Activated CD4-positive, CD25-positive, alpha-beta regulatory T cell treated with anti-CD3 and anti-CD28 coated beads, Interleukin-2, amount 50 U/mL, for 72 hours (primary cell): ENCODE measurements around the gene MFSD1.

ENCODE experiments used
- DNase-seq: peaks from one replicate; pipeline ENCODE4 v3.0.0; 2021

MFSD1 gene

GRCh38 chr3:158820521-158820920 is 18.7 kb downstream of the MFSD1 start:
- no peak for DNase-seq

DNA sequence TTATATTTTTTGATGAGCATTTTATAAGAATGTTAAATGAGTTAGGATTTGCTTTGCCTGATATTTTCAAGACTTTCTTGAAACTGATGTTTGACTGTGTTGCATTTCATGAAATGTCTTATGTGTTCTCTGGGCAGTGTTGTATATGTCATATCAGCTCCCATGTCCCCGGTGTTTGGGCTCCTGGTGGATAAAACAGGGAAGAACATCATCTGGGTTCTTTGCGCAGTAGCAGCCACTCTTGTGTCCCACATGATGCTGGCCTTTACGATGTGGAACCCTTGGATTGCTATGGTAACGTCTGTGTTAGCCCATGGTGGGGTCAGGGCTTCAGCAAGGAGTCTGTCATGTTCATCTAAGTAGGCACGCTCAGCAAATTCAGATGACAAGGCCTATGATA is 20.0 kb downstream of the MFSD1 start:
- DNase-seq = no peak

DNA sequence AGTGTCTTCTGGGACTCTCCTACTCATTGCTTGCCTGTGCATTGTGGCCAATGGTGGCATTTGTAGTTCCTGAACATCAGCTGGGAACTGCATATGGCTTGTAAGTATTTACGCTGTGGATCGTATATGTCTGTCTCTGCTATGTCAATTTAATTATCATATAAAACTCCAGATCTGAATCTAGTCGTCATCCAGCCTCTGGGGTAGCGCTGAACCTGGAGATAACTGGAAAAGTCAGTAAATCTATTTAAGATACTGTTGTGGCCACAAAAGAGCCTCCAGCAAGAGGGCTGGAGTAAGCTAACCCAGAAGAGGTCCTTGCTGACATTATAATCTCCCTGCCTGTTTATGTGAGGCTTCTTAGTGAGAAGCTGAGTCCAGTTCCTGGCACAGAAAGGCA is 21.6 kb downstream of the MFSD1 start:
- DNase-seq = no peak

- no peak for DNase-seq
These were observed 25.9 kb downstream of the MFSD1 start for GRCh38 chr3:158827773-158828172.

GRCh38 chr3:158830391-158830790 is 28.5 kb downstream of the MFSD1 start:
- no peak for DNase-seq

DNA sequence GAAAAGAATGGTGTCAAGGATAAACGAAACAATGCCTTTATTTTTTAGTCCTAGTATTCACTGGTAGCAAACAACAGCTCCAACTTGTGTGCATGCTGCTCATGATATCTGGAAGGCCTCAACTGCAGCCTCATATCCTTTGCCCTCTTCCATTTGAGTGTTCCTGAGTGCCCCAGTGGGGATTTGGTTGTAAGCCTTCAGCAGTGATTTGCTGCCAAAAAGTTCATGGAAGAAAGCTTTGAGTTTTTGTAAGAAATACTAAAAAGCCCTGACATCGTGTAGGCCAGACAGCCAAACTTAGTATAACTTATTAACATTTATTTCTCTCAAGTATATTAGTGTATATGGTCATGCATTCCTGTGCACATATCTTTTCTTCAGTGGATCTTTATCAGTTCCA is 30.0 kb downstream of the MFSD1 start:
- no peak for DNase-seq

DNA sequence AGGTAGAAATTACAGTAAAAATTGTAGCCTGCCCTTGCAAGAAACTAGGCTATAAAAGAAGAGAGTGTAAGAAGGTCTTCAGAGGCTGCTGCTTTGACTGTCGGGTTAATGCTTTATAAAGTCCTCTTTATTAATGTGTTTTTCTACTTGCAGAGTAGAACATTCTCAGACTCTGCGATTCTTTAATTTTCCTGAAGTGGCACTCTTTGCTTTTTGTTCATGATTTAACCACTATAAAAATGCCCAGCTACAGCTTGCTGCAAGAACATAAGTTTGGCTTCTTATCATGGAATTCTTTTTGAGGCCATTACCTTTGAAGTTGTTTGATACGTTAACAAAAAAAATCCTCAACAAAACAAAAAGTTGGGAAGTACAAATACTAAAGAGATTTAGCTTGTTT is 33.8 kb downstream of the MFSD1 start:
- no peak for DNase-seq

GRCh38 chr3:158836312-158836711 is 34.5 kb downstream of the MFSD1 start:
- no peak for DNase-seq

- DNase-seq = no peak
These were observed 35.4 kb downstream of the MFSD1 start for GRCh38 chr3:158837240-158837639.

GRCh38 chr3:158839966-158840365 is 38.1 kb downstream of the MFSD1 start:
- no peak for DNase-seq

- no peak for DNase-seq
These were observed 39.5 kb downstream of the MFSD1 start for GRCh38 chr3:158841387-158841786.

- no peak for DNase-seq
These were observed 41.1 kb downstream of the MFSD1 start for GRCh38 chr3:158842976-158843375.

- DNase-seq = no peak
These were observed 44.0 kb downstream of the MFSD1 start for GRCh38 chr3:158845765-158846350.

DNA sequence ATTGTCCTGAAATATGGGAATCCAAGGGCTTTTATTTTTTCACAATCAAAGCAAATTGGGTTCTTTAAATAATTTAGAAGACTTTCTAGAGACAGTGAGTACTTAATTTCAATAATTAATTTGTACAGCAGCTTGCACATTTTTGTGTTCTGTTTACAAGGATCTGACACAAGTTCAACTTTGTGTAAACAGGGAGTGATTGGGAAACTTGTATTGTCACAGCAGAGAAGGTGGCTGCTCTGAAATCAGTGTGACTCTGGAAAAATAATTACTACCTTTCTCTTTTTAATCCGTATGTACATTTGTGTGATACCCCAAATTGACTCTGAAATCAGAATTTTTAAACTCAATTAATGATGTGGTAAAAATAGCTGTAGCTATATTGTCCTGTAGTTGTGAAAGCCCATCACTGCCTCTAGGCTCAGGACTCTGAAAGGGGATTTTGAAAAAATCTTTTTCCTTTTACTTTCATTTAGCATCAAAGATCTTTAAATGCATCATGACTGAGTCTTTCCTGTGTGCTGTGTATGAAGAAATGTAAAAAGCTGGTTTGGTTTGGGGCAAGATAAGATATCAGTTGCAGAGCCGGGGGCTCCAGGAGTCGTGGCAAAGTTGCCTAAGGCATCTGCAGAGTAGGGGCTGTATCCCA is 45.1 kb downstream of the MFSD1 start:
- DNase-seq = no peak

DNA sequence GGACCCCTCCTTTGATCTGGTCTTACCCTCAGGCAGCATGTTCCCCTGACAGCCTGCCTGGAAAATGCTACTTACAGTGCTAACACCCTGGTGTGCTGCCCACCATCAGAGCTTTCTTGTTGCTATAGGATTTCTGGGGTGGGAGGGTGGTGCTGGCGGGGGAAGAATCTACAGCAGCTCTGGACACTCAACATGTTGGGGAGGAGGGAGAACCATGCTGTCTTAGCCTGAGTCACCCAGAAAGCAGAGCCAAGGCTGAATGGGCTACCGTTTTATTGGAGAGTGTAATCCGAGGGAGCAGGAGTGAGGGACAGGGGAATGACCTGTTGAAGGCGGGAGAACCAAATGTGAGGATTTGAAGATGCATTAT is 45.6 kb downstream of the MFSD1 start:
- DNase-seq = no peak

- DNase-seq = no peak
These were observed 46.0 kb downstream of the MFSD1 start for GRCh38 chr3:158847885-158848284.

DNA sequence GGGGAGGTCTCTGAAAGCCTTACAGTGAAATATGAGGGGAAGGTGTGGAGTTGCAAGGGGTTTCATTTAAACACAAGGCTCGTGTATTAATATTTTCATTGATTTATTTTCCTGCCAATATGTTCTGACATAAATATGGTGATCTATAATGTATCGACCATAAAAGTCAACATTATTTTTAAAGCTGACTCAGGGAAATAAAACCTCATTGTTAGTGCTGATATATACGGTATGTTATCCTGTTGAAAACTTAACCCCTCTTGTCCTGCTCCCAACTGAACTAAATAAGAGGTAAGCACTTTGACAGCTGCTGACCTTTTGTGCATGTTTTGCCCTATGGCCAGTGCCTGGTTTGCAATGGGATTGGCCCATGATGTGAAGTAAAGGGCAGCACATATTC is 47.9 kb downstream of the MFSD1 start:
- DNase-seq = no peak

GRCh38 chr3:158859362-158859761 is 57.5 kb downstream of the MFSD1 start:
- no peak for DNase-seq

DNA sequence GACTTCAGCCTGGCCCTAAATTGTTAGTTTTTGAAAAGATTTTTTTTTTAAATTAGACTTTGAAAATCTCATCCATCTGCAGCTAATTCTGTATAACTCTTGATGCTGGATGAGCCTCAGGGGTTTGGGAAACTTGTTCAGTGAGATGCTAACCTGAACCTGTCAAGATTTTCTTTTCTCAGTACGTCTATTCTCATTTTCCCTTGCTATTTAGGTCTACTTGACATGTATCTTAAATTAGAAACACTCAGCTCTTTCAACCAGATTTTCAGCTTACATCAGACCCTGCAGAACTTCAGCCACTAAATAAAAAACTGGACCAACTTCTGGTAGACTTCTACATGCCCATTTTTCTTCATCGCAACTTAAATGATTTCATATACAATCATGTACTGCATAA is 61.4 kb downstream of the MFSD1 start:
- no peak for DNase-seq

DNA sequence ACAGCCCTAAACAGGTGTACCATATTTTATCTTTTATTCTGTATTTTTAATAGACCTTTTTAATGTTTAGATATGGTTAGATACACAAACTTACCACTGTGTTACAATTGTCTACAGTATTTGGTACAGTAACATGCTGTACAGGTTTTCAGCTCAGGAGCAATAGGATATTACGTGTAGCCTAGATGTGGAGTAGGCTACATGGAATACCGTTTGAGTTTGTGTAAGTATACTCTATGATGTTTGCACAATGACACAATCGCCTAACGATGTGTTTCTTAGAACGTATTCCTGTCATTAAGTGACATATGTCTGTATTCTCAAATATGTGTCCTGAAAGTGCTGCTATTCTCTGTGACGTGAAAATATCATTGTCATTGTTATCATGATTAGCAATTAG is 62.6 kb downstream of the MFSD1 start:
- no peak for DNase-seq

DNA sequence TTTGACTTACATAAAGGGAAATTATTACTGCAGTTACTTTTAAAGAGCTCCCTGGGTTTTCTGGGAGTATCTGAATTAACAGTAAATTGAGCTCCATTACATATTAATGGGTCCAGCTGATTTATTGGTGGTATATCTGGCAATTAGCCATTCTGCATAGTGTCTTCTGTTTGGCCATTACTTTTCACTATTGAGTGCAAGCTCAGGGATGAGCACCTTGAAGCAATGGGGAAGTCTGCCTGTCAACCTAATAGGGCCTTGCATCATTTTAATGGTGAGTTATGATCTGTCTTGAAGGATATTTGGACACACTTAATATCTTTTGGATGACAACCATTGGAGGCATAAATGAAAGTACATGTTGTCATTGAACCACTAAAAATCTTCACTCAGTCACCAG is 73.8 kb downstream of the MFSD1 start:
- DNase-seq = no peak
